ENCODE measurements around the gene FAM135A. TPM values are rescaled to one million over a fixed set of nuclear protein-coding genes. Genes with fewer than 3 reads are reported as not detected.
A peak's percentile ranks its signal among the peaks of the same experiment; 100 is the strongest.
"Not testable (repeated sequence)": the region's sequence is repeated elsewhere in the genome, so short reads cannot be mapped to it uniquely, and the experiment has no call there.

The FAM135A gene
- total RNA-seq, 4 donors from 2014 or later: 51.2 to 93.6 (median 82.5) TPM

- DNase-seq: no peak
- Histone ChIP-seq H3K27me3 (no peaks in the 10 kb centered on the region), H3K4me3 (peak overlapping the region in 1 of 4 donors; percentile 80), H3K27ac (no peak overlapping the region), H3K36me3 (peaks cover 0 to 7% (median 0%) of the 10 kb centered on the region in 3 donors), H3K4me1 (peaks cover 0 to 25% (median 0%) of the 10 kb centered on the region in 4 donors), H3K9me3 (no peaks in the 10 kb centered on the region)
- TF ChIP-seq CTCF (IDR thresholded peaks at IDR 0.05): no peak
These were observed 2.4 kb downstream of the FAM135A start for GRCh38 chr6:70415660-70416059.

DNA sequence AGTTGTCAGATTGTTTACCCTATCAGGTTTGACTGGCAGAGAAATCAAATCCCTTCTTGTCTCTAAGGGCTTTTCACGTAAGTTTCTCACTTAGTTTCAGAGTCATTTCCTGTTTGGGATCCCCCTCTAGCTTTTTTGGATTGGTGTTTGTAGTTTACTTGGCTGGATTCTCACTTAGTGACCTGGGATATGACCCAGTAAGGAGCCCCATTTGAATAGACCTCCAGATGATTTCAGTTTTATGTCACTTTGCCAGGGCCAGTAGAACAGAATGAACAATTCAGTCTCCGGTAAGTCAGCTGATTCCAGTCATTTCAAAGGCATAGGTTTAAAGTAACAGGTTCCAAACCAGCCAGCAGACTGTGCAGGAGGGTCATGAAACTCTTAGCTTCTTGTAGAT is 8.2 kb downstream of the FAM135A start:
- Histone ChIP-seq H3K9me3 (no peaks in the 10 kb centered on the region), H3K36me3 (peaks cover 0 to 10% (median 0%) of the 10 kb centered on the region in 3 donors), H3K27me3 (no peaks in the 10 kb centered on the region), H3K4me3 (no peak overlapping the region), H3K4me1 (peaks cover 0 to 2% (median 0%) of the 10 kb centered on the region in 4 donors), H3K27ac (no peak overlapping the region)
- DNase-seq: no peak
- TF ChIP-seq POLR2A (IDR thresholded peaks at IDR 0.05) (no peak), CTCF (IDR thresholded peaks at IDR 0.05) (no peak)

- Histone ChIP-seq H3K4me3 (no peak overlapping the region), H3K27me3 (no peaks in the 10 kb centered on the region), H3K9me3 (no peaks in the 10 kb centered on the region), H3K4me1 (peaks cover 0 to 10% (median 0%) of the 10 kb centered on the region in 4 donors), H3K36me3 (peaks cover 0 to 7% (median 0%) of the 10 kb centered on the region in 3 donors), H3K27ac (no peak overlapping the region)
- no peak for DNase-seq
- TF ChIP-seq POLR2A (IDR thresholded peaks at IDR 0.05) (no peak), CTCF (IDR thresholded peaks at IDR 0.05) (no peak)
These were observed 10.2 kb downstream of the FAM135A start for GRCh38 chr6:70423189-70424134.

DNA sequence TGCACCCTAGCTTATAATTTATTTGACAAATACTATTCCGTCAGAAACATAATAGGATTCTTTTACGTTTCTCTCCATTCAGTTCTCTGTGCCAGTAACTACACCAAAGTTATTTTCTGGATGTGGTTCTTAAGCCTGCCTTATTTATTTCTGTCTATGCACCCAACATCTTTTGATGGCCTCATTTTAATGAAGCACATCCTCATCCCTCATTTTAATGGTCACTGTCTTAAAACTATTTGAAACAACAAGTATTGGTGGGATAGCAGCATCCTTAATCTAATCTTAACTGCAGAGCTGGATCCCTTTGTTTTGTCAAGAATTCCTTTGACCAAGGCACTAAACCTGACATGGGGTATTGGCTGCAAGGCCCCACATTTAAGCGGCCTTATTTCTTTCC is 11.0 kb downstream of the FAM135A start:
- TF ChIP-seq POLR2A (IDR thresholded peaks at IDR 0.05): no peak
- TF ChIP-seq CTCF (IDR thresholded peaks at IDR 0.05): no peak
- Histone ChIP-seq H3K27me3 (no peaks in the 10 kb centered on the region), H3K27ac (no peak overlapping the region), H3K4me1 (peaks cover 0 to 10% (median 0%) of the 10 kb centered on the region in 4 donors), H3K4me3 (no peak overlapping the region), H3K9me3 (no peaks in the 10 kb centered on the region), H3K36me3 (peaks cover 0 to 9% (median 0%) of the 10 kb centered on the region in 3 donors)
- no peak for DNase-seq

- Histone ChIP-seq H3K9me3 (no peaks in the 10 kb centered on the region), H3K36me3 (peaks cover 0 to 30% (median 0%) of the 10 kb centered on the region in 3 donors)
These were observed 23.0 kb downstream of the FAM135A start for GRCh38 chr6:70436320-70436719.

GRCh38 chr6:70445001-70445400 is 31.7 kb downstream of the FAM135A start:
- no peaks in the 10 kb centered on the region for H3K9me3 ChIP-seq
- TF ChIP-seq CTCF (IDR thresholded peaks at IDR 0.05) (no peak), POLR2A (IDR thresholded peaks at IDR 0.05) (no peak)
- DNase-seq: no peak

More at GRCh38 chr6:70436320-70436719, 23.0 kb downstream of the FAM135A start:
- no peaks in the 10 kb centered on the region for H3K4me1 ChIP-seq
- TF ChIP-seq POLR2A (IDR thresholded peaks at IDR 0.05): no peak
- no peaks in the 10 kb centered on the region for H3K27me3 ChIP-seq
- H3K4me3 ChIP-seq: no peak overlapping the region
- DNase-seq: no peak
- no peak overlapping the region for H3K27ac ChIP-seq

DNA sequence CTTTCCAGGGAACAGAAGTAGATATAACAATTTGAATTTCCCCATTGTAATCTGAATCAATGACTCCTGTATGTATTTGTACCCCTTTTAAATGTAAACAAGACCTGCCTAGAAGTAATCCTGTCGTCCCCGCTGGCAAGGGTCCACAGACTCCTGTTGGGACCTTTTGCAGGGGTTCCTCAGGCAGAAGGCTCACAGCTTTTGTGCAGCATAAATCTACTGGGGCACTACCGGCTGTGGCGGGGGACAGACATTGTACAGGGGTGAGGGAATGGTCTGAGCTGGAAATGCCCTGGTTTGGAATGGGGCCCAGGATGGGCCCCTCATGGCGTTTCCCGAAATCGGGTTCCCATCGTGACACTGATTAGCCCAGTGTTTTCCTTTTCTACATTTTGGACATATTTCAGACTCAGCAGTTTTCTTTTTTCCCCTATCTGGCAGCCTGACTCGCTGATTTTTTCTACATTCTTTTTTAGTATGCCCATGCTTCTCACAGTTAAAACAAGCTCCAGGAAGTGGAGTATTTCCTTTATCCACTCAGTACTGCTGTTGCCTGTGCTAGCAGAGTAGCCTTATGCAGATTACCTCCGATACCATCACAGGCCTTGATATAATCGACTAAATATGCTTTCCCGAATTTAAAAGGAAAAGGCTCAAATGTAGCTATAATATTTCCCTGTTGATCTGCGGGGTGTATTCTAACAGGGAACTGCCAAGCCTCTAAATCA is 34.2 kb downstream of the FAM135A start:
- H3K4me3 ChIP-seq, DNase-seq, H3K9me3 ChIP-seq, H3K27me3 ChIP-seq, H3K4me1 ChIP-seq, H3K27ac ChIP-seq: not testable (repeated sequence)
- H3K36me3 ChIP-seq: peaks cover 0 to 11% (median 0%) of the 10 kb centered on the region in 3 donors

More at GRCh38 chr6:70445001-70445400, 31.7 kb downstream of the FAM135A start:
- no peak overlapping the region for H3K27ac ChIP-seq
- no peaks in the 10 kb centered on the region for H3K27me3 ChIP-seq
- H3K4me1 ChIP-seq: no peaks in the 10 kb centered on the region
- H3K36me3 ChIP-seq: peaks cover 0 to 8% (median 0%) of the 10 kb centered on the region in 3 donors
- H3K4me3 ChIP-seq: no peak overlapping the region

- H3K27ac ChIP-seq, H3K27me3 ChIP-seq, H3K4me1 ChIP-seq, H3K4me3 ChIP-seq, H3K9me3 ChIP-seq, DNase-seq: not testable (repeated sequence)
- H3K36me3 ChIP-seq: peaks cover 0 to 18% (median 0%) of the 10 kb centered on the region in 3 donors
These were observed 40.6 kb downstream of the FAM135A start for GRCh38 chr6:70453899-70454298.

Data from Peyer's patch (tissue), 4 donors.